T-helper 22 cell (primary cell): ENCODE measurements around the gene ZFPM1.
"Not testable (repeated sequence)": the region's sequence is repeated elsewhere in the genome, so short reads cannot be mapped to it uniquely, and the experiment has no call there.

Experiments used
- DNase-seq: peaks from one replicate; pipeline ENCODE4 v3.0.0-alpha.2; 2020; ENCODE audit warnings: low read depth

Gene ZFPM1

DNA sequence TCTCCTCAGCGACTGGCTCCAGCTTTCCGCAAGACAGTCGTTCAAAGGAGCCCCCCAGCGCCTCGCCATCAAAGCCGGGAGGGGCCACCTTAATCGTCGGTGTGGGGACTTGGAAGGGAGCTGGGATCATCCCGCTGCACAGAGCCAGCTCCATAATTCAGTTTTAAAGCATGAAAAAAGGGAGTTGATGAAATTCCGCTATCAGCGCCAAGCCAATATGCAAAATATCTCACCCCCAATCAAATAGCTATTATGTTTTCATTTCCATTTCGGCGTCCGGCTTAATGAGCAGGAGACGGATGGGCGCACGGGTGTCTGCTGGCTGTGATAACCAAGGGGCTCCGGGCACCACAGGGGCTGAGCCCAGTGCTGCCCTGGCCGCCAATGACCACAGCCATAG, 27.7 kb downstream of the ZFPM1 start:
- DNase-seq: no peak

DNA sequence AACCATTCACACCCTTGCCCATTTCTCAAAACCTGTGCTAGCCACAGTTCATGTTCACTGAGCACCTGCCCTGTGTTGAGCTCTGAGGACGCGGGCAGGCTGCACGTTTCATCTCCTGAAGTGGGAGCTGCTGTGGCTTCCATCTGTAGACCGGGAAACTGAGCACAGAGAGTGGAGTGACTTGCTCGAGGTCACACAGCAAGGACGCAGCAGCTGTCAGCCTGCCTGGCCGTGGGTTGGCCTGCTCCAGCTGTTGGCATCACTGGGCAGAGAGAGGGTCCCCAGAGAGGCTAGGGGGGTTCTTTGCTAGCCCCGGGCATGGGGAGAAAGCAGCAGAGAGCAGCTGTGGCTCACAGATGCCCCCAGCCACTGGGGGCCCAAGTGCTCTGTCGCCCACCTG, 28.8 kb downstream of the ZFPM1 start:
- no peak for DNase-seq

DNA sequence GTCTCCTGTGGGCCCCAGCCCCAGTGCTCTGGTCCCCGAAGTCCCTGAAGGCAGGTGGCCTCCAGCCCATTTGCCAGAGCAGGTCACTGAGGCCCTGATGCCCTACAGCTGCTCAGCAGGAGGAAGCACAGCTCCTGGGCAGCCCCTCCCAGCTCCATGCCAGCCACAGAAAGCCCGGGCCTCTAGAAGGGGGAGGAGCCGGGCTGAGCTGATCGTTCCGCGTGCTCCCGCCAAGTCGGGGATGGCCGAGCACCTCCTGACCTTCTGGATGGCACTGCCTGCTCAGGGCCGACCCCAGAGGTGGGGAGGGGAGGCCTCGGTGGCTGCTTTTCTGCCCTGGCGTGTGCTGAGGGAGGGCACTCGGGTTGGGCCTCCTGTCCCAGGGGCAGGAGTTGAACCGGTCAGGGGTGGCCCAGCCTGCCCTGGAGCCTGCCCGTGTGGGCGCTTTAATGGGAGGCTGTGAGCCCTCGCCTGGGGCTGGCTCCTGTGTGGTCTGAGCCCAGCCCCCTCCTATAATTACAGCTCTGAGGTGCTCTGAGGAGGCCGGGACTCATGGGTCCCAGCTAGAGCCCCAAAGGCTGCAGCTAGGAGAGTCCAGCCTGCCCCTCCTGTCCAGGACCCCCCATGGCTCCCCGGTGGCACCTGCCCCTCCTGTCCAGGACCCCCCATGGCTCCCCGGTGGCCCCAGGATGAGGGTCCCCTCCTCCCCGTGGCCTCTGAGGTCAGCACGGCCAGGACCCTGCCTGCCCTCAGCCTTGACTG, 29.7 kb downstream of the ZFPM1 start:
- DNase-seq: no peak

DNA sequence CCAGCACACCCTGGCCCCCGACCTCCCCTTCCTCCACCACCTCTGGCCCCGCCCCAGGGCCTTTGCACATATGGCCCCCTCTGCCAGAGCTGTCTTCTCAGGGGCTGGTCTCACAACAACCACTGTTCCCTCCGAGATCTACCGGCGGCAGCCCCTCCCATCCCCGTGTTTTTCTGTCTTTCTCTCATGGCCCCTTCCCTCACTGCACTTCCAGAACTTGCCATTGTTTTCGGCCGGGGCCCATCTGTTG, 30.2 kb downstream of the ZFPM1 start:
- no peak for DNase-seq

DNA sequence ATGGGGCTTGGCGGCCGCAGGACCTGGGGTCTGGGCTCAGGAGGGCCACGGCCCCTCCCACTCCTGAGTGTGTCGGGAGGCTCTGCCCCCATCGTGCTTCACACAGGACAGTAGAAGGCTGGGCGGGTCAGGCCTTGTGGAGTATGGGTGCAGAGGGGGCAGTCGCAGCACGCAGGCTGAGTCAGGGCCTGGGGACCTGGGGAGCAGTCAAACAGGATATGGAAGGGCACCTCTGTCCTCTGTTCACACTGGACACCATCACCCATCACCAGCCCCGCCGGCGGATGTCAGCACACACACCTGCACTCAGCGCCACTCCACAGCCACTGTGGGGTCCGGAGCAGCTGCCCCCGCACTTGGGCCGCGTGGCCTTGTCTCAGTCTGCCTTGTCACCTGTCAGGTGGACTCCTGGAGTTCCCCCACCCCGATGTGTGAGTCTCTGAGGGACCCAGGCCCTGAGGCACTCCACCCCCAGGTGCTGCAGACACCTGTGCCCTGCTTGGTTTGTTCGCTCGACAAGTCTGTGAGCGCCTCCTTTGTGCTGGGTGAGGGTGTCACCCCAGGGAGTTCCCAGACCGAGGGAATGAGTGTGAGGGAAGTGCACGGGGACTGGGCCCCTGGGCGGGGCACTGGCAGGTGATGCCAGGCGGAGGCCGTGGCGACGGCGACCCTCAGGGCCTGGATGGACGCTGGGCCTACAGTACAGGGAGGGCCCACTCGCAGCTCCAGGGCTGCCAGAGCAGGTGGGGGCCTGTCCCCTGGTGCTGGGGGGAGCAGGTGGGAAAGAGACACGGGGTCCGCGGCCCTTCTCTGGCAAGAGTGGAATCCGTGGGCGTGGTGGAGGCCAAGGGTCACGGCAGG, 31.7 kb downstream of the ZFPM1 start:
- no peak for DNase-seq

DNA sequence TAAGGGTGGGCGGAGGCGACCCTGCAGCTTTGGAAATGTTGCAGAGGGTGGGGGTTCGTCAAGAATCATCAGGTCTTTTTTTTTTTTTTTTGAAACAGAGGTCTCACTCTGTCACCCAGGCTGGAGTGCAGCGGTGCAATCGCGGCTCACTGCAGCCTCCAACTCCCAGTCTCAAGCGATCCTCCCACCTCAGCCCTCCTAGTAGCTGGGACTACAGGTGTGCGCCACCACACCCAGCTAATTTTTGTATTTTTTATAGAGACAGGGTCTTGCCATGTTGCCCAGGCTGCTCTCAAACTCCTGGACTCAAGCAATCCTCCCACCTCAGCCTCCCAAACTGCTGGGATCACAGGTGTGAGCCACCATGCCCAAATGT, 32.3 kb downstream of the ZFPM1 start:
- not testable (repeated sequence) for DNase-seq

DNA sequence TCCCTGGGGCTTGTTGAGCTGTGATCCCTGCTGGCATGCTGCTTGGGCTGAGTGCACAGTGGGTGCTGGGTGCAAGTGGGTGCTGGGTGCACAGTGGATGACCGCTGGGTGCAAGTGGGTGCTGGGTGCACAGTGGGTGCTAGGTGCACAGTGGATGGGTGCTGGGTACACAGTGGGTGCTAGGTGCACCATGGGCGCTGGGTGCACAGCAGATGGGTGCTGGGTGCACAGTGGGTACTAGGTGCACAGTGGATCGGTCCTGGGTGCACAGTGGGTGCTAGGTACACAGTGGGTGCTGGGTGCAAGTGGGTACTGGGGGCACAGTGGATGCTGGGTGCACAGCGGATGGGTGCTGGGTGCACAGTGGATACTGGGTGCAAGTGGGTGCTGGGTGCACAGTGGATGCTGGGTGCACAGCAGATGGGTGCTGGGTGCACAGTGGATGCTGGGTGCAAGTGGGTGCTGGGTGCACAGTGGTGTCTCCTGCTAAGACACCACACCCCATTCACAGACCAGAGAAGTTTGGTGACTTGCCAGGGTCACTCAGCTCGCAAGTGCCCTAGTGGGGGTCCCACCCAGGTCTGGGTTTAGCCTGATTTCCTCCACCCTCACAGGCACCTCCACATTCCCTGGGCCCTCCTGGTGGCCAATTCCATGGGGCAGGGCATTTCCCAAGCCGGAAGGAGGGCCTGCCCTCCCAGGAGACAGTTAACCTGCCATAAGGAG, 33.5 kb downstream of the ZFPM1 start:
- DNase-seq: no peak

DNA sequence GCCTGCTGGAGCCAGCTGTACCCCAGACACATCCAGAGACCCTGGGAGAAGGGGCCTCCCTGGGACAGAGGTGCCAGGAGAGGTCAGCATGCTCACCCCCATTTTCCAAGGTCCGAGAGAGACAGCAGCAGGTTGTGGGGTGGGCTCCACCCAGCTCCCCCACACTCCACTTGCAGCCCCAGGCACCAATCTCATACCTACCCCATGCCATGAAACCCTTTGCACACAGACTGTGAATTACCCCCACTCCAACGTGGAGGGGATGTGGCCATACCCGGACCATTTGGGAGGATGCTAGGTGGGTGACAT, 34.0 kb downstream of the ZFPM1 start:
- no peak for DNase-seq

DNA sequence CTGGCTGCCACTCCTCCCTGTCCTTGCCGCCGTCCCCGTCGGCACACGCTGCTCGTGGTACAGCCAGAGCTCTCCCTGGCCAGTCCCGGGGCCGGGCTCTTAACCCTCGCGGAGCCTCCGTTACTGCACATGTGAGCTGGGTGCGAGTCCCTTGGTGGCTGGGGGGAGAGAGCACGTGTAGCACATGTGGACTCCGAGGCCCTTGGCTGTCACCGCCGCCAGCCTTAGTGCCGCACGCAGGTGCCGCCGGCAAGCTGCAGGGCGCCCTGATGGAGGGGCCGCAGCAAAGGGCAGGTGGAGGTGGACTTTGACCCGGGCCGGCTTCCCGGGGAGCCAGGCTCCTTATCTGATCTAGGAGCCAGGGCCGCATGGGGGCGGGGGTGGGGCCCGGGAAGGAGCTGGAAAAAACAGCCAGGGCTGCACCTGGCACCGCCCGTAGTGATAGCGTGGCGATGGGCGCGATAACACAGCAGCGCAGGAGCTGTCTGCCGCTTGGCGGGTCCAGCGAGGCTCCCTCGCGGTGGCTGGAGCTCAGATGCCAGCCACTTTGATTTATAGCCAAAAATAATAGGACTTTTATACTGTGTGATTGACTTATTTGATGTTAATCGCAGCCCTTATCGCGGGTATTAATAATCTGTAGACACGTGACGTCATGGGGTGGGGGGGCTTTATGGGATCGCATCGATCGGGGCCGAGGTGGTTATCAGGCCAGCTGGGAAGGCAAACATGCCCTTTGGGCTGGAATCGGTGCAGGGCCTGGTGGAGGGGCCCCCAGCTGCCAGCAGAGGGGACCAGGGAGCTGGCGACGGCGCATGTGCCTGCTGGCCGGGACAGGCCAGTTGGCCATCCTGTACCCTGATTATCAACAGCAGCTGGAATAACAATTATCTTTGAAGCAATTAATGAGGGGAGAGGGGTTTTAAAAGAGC, 35.1 kb downstream of the ZFPM1 start:
- DNase-seq: no peak

DNA sequence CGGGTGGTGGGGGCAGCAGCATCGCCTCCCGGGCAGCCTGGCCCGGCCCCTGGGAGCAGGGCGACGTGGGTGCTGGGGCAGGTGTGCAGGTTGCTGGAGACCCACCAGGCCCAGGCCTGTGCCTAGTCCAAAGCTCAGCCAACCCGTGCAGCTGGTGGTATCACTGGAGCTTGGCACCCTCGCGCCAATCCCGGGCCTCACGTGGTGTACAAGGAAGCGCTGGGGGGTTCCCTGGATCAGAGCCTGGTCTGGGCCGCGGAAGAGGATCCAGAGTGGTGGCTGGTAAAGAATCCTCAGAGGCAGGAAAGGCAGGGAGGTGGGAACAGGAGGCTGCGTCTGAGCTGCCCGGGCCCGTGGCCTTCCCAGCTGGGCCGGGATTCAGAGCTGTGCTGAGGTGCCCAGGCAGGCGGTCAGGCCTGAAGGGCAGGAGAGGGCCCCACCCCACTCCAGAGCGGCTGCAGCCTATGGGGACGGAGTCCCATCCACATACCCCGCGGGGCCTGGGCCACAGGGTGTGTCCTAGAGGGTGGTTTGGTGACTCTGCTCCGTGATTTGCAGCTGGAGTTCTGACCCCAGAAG, 36.2 kb downstream of the ZFPM1 start:
- DNase-seq: no peak

DNA sequence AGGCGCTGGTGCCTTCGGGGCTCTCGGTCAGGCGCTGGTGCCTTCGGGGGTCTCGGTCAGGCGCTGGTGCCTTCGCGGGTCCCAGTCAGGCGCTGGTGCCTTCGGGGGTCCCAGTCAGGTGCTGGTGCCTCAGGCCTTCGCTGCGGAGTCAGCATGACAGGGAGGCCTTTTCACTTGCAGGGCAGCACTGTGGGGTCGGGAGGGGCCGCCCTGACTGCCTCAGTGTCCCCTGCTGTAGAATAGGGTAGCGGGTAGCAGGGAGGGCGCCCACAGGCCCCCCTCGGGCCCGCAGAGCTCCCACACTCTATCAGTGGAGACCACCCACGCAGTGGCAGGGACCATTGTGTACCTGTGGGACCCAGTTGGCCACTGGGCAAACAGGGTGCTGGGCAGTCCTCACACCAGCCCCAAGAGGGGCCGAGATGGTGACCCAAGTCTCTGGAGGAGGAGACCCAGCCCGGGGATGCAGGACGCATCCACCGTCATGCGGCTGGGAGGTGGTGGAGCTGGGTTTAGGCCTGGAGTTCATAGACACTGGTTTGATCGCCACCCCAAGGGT, 38.0 kb downstream of the ZFPM1 start:
- no peak for DNase-seq

DNA sequence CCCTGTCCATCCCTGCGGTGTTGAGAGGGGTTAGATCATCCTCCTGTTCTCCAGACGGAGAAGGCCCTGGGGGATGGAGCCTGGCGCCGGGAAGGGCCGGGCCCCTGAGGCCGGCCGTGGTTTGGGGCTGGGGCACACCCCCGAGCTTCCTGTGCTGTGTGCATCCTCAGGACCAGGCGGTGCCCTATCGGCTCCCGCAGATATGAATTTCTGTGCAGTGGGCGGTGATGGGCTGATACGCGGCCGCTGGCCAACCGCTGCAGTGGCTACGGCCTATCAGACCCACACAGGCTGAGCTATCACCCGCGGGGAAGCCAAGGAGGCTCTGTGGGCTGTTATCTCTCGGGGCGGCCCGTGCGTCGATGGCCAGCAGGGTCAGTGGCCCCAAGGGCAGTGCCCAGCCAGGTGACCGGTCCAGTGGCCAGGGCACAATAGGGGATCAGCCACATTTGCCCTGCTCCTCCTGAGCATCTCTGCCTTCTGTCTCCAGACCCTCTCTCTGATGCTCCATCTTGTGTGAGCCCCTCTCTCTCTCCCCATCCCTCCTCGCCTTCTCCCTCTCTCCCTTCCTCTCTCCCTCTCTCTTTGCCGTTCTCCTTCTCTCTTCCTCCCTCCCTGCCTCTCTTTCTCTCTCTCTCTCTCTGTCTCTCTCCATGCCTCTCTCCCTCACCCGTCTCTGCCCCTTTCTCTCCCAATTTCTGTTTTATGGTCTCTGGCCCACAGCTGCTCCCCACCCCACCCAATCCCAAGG, 38.7 kb downstream of the ZFPM1 start:
- DNase-seq: no peak

DNA sequence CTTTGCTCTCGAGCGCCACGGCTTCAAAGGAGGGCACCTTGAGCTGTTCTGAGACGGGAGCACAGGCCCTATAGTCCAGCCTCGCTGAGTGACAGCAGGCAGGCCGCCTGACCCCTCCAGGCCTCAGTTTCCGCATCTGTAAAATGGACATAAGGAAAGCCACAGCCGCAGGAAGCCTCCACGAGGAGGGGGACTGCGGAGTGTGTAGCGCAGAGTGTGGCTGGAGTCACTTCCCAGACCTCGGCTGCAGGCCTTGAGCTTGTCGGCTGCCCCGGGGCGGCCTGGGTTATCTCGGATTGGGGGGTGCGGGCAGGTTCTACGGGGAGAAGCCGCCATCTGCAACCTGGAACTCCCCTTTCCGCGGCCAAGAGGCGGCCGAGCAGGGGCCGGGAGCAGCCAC, 40.8 kb downstream of the ZFPM1 start:
- DNase-seq: no peak

DNA sequence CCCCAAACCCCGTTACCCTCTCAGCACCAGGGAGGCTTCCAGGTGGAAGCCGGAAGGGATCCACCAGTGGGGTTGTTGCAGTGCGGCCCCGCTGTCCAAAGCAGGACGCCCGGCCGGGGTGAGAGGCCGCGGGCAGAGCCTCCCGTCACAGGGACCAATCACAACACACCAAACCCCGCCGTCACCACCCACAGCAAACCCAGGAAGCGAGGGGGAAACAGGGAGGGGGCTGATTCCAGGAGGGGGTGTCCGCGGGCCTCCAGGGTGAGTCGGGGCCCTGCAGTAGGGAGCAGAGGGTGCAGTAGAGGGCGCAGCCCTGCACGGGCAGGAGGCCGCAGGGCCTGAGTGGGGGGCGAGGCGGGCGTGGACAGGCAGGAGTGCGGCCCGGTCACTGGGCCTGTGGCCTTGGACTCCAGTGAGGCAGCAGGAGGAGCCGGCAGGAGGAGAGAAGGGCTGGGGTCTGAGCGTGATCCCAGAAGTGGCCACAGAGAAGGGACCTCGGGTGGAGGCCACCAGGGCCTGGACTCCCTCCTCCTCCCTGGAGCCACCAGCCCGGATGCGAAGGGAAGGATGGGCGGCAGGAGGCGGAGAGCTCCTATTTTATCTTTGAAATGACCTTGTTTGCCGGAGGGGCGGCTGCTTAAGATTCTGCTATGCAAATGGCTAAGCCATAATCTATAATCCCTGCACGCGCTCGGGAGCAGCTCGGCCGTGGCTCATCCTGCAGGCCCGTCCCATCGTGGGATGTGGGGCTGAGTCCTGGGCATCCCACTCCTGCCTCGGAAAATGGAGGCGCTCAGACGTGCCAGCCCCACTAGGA, 41.5 kb downstream of the ZFPM1 start:
- no peak for DNase-seq

DNA sequence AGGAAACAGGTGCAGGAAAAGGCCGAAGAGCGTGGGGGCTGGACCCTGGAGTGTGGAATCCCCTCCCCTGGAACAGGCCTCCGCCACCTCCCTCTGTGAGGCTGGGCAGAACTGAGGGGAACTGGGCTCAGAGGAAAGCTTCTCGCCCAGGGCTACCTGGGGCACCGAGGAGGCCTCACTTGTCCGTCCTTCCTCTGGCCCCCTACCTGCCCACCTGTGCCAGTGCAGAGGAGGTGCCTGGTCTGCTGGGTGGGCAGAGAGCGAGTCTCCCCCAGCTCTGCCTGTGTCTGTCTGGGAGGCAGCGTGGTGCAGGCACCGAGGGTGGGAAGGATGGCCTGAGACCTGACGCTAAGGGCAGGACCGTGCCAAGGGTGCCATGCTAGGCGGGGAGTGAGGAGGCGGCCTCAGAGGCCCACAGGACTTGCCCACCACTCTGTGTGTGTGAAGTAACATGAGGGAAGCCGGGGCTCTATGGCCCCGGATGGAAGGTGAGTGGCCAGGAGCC, 42.2 kb downstream of the ZFPM1 start:
- no peak for DNase-seq

DNA sequence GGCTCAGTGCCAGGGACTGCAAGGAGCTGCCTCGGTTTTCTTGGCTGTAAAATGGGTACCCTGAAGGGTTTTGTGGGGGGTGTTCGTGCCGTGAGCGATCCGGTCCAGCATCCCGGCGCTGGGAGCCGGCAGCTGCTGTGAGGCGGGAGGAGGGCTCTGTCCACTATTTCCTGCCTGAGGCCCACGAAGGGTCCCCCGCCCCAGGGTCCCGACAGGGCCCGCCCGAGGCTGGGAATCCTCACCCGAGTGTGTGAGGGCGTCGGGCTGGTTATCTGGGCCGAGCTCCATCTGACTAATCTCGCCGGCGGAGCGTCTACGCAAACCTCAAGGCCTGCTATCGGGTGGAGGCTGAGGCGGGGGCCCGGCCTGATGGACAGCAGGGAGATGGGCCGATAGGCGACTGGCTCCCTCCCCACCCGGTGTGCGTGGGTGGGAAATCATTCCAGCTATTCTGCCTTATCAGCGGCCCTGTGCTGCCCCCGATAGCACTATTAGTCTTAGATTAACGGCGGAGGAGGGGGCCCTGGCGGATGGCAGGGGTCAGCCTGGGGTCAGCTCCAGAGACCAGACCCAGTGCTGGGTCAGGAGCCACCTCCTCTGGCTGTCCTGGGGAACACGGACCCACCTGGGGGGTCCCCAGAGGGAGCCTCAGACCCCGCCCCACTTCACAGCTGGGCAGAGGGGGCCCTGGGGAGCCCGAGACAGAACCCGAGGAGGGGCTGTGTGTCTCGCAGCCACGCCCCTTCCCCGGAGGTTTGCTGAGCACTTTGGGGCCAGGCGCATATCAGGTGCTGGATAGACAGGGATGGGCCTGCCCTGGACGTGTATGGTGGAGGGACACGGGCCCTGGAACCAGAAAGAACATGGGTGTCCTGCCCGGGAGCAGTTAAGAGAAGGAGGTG, 44.7 kb downstream of the ZFPM1 start:
- DNase-seq: no peak

DNA sequence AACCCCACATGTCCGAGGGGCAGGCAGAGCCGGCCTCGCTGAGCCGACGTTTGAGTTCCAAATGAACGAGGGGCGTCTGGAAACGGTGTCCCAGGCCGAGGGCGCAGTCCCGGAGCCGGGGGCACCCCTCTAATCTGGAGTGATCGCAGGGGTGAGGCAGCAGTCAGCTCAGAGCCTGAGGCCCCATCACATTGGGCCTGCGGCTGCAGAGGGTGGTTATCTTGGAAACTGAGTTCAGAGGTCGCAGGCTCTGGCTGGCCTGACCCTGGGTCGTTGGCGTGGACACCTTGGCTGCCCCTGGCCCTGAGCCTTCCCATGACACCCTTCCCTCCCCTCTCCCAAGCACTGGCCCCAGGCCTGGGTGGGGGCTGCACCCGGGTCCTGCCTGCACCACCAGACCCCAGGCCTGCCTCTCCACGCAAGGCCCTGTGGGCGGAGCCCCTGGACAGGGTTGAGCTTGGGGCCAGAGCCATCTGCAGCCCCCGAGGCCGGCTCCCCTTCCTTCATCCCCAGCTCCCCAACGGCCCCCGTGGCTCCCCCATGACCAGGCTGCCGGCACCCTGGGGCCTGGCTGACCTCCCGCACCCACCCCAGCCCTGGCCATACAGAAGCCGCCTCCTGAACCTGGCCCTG, 45.6 kb downstream of the ZFPM1 start:
- no peak for DNase-seq

DNA sequence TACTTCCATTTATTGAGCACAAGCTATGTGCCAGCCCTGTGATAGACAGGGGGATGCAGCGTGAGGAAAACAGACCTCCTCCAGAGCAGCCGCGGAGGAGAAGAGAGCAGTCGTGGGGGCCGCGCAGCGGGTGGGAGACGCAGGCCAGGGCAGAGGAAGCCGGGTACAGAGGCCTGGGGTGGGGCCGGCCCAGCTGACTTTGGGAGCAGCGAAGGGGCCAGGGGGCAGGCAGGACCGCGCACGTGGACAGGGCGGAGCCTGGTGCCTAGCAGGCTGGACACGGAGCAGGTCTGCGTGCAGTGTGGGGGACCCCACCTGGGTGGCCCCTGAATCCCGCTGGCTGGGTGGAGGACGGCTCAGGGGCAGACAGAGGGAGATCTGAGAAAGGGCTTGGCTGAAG, 46.2 kb downstream of the ZFPM1 start:
- DNase-seq: no peak
